Spleen (tissue), 11 donors: ENCODE results near the gene TCF12. TPM values are rescaled to one million over a fixed set of nuclear protein-coding genes. Genes with fewer than 3 reads are reported as not detected.

Source experiments
- DNase-seq: peaks from one replicate; pipeline ENCODE4 v3.0.0-alpha.2; 2020
- H3K27ac ChIP-seq, 8 donors: fragments of 200-600 bp; sonication (generic) in 7 of 8; 1 replicate in 4 of 8; 2 replicates in 4 of 8; pipeline versions ENCODE4 v1.5.0 to v1.8.0; 2016 to 2021; ENCODE audit warnings: inconsistent platforms in 4 of 8, mild to moderate bottlenecking in 4 of 8, moderate library complexity in 1 of 8
- H3K27me3 ChIP-seq, 7 donors: fragments of 200-600 bp; sonication (generic) in 6 of 7; replicated peaks in 1 of 7; 1 replicate in 4 of 7; 2 replicates in 3 of 7; pipeline versions ENCODE4 v1.5.0 to v1.8.0; 2016 to 2021; ENCODE audit warnings: inconsistent platforms in 3 of 7, mild to moderate bottlenecking in 1 of 7
- H3K36me3 ChIP-seq, 6 donors: fragments of 200-600 bp; sonication (generic) in 5 of 6; 1 replicate in 4 of 6; 2 replicates in 2 of 6; pipeline versions ENCODE4 v1.5.0 to v1.8.0; 2016 to 2021; ENCODE audit warnings: inconsistent platforms in 2 of 6
- H3K4me1 ChIP-seq, 6 donors: fragments of 200-600 bp; sonication (generic) in 5 of 6; 1 replicate in 3 of 6; 2 replicates in 3 of 6; pipeline versions ENCODE4 v1.5.0 to v1.8.0; 2016 to 2021; ENCODE audit warnings: inconsistent platforms in 3 of 6
- H3K4me3 ChIP-seq, 8 donors: fragments of 200-600 bp; sonication (generic) in 7 of 8; 1 replicate in 4 of 8; 2 replicates in 4 of 8; pipeline versions ENCODE4 v1.5.0 to v1.8.0; 2016 to 2021; ENCODE audit warnings: inconsistent platforms in 4 of 8, mild to moderate bottlenecking in 4 of 8, moderate library complexity in 2 of 8
- H3K9me3 ChIP-seq, 8 donors: fragments of 200-600 bp; sonication (generic) in 7 of 8; 1 replicate in 4 of 8; 2 replicates in 4 of 8; pipeline versions ENCODE4 v1.5.0 to v1.8.0; 2016 to 2021; ENCODE audit warnings: inconsistent platforms in 4 of 8
- POLR2A ChIP-seq, 3 donors: fragments of 450-650 bp; IDR thresholded peaks; one replicate each; pipeline ENCODE4 v1.5.1; 2017; ENCODE audit warnings: antibody characterized with exemption in 3 of 3, mild to moderate bottlenecking in 1 of 3
- POLR2AphosphoS5 ChIP-seq, 3 donors: sonication (generic); formaldehyde crosslinking; IDR thresholded peaks; one replicate each; pipeline ENCODE4 v1.5.1; 2017; ENCODE audit warnings: antibody characterized with exemption in 3 of 3
- WGBS, 5 donors: extraction: QIAGEN DNeasy Blood & Tissue Kit in 3 of 5; methylation state at CpG; one replicate each; pipeline versions ENCODE4 v1.1.5 to v1.1.7; 2013 to 2018; 5-methylcytosine and 5-hydroxymethylcytosine counted together
- intact Hi-C: fragments of 100-400 bp; cut with DNase I; formaldehyde crosslinking; loops from one replicate; pipeline ENCODE4 v1.15.0; 2023; ENCODE audit warnings: low total_unique reads
- polyA plus RNA-seq, 3 donors: library from polyadenylated mRNA; stranded (reverse); fragments of 200-250 nt; gene quantifications; one replicate each; pipeline ENCODE4 v1.2.1, GENCODE V29; 2013
- total RNA-seq, 7 donors: library from RNA; depleted of rRNA in 3 of 7; stranded (reverse); fragments of >200 nt in 3 of 7; fragmentation: NEBNext Ultra II Directional in 4 of 7; extraction: Animal tissue kit (Norgen Biotek cat#: 25700) in 4 of 7; gene quantifications; one replicate each; pipeline versions ENCODE4 v1.1.0 to v1.2.1, GENCODE V29; 2016 to 2021
- TF ChIP-seq, protein P1 (sequence below), 11 experiments: fragments of 200-600 bp in 7 of 11; fragments of 450-650 bp in 4 of 11; sonication (generic) in 4 of 11; IDR thresholded peaks in 8 of 11; conservative IDR thresholded peaks in 3 of 11; 1 replicate in 7 of 11; 2 replicates in 4 of 11; pipeline versions ENCODE4 v1.4.0 to v1.8.0; 2016 to 2021; ENCODE audit warnings: antibody characterized with exemption in 11 of 11, inconsistent platforms in 4 of 11, mild to moderate bottlenecking in 1 of 11
- donor health status: healthy with polysubstance abuse.
- donor health status: DM: no; HTN: no; CAD: no; lungs with moderate emphysema.
- donor health status: DM: no; HTN: no; CAD: no.
- donor health status: Bipolar disorder and iron deficiency.
- donor health status: healthy.
- donor health status: DM: no; HTN: no; CAD: no.
- donor health status: DM: yes; HTN: yes; CAD: no.

TCF12 gene
- total and polyA plus RNA-seq, 10 donors = 8.3 to 139 (median 111) TPM

DNA sequence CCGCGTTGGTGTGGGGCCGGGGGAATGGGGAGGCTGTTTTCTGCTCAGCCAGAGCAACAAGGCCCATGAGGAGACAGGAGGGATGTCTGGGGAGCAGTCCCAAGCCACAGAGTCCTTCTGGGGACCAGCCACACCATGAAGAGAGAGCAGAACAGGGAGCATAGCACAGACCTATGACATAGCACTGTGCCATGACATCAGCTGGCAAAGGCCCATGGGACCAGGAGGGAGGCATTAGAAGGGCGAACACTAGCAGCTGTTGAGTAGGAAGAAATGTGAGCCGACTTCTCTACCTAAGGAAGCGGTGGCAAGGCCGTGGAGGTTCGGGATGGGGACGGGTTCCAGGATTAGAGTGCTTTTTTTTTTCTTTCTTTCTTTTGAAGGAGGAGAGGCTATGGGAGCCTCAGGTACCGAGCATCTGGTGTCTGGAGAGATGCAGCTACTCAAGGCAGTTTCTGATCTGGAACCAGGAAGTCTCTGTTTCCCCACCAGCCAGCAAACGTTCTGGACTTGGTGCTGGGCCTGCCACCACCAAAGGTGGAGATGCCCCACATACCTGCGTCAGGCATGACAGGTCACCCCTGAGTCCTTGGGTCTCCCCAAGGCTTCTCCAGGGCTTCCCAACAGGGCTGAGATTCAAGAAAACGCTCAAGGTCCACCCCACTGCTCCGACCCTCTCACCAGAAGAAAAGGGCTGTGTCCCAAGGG lies 380.6 kb downstream of the TCF12 start:
- no peak for TF ChIP-seq POLR2AphosphoS5 (IDR thresholded peaks at IDR 0.05)
- no peak for TF ChIP-seq POLR2A (IDR thresholded peaks at IDR 0.05)
- TF ChIP-seq, protein P1, sequence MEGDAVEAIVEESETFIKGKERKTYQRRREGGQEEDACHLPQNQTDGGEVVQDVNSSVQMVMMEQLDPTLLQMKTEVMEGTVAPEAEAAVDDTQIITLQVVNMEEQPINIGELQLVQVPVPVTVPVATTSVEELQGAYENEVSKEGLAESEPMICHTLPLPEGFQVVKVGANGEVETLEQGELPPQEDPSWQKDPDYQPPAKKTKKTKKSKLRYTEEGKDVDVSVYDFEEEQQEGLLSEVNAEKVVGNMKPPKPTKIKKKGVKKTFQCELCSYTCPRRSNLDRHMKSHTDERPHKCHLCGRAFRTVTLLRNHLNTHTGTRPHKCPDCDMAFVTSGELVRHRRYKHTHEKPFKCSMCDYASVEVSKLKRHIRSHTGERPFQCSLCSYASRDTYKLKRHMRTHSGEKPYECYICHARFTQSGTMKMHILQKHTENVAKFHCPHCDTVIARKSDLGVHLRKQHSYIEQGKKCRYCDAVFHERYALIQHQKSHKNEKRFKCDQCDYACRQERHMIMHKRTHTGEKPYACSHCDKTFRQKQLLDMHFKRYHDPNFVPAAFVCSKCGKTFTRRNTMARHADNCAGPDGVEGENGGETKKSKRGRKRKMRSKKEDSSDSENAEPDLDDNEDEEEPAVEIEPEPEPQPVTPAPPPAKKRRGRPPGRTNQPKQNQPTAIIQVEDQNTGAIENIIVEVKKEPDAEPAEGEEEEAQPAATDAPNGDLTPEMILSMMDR (IDR thresholded peaks at IDR 0.05 in 8 of 11, conservative IDR thresholded peaks at IDR 0.05 in 3 of 11) = no peak
- 80 to 86% (median 83%) methylated on average over 14 of the region's 14 CpGs for WGBS, 5 donors
- intact Hi-C loops = no loop called here

DNA sequence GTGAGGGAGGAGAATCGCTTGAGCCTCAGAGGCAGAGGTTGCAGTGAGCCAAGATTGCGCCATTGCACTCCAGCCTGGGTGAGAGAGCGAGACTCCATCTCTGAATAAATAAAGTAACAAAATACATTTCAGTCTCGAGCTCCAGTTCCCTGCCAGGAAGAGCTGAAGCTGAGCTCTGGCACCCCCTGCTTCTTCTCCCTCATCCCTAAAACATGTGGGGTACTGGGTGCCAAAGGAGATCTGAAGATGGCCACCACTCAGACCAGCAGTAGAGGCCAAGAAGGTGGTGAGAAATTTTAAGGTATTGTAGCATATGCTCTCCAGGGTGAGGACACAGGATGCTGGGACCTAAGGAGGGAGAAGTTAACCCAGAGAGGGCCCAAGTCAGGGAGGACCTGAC lies 382.9 kb downstream of the TCF12 start:
- no peak for DNase-seq

More for the DNA sequence above, 380.6 kb downstream of the TCF12 start:
- H3K9me3 ChIP-seq = no peaks in the 10 kb centered on the region
- H3K4me3 ChIP-seq = peak overlapping the region in 1 of 8 donors; percentile 70
- H3K4me1 ChIP-seq = peaks cover 0 to 47% (median 20%) of the 10 kb centered on the region in 6 donors
- H3K36me3 ChIP-seq = peaks cover 0 to 2% (median 0%) of the 10 kb centered on the region in 6 donors
- H3K27me3 ChIP-seq = no peaks in the 10 kb centered on the region
- H3K27ac ChIP-seq = peak overlapping the region; percentile 35 to 86 (median 70)
- DNase-seq = no peak

DNA sequence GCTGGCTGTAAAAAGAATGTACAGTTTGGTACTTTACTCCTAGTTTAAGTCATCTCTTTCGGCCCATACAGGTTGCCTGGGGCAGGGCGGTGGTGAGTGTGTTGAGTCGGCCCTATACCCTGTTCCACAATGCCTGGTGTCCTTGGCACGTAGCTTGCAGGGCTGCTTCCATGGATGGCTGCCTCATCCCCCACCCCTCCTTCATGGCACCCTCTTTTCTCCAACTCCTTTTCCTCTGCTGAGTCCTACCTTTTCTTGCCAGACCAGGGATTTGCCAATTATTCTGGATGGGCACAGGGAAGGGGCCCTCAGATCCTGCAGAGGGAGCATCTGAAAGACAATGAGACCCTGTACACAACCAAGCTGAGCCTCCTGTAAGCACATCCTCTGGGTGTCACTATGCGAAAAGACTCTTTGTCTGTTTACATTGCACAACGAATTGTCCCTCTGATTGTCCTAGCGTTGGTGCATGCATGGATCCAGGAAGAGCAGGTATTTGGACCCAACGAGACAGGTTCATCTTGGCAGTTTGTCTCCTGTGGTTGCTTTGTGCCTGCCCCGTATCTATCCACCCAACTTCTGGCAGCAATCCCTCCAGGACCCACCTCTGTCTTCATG lies 384.3 kb downstream of the TCF12 start:
- DNase-seq = no peak
- WGBS, 5 donors = 52 to 79% (median 59%) methylated on average over 9 of the region's 9 CpGs
- Histone ChIP-seq H3K27ac (peak overlapping the region in 4 of 8 donors; percentile 72 to 86 (median 80)), H3K4me3 (peak overlapping the region; percentile 21 to 70 (median 45)), H3K27me3 (peaks cover 0 to 6% (median 0%) of the 10 kb centered on the region in 7 donors), H3K9me3 (no peaks in the 10 kb centered on the region), H3K4me1 (peaks cover 12 to 73% (median 34%) of the 10 kb centered on the region in 6 donors), H3K36me3 (peaks cover 0 to 19% (median 0%) of the 10 kb centered on the region in 6 donors)
- intact Hi-C loops = loop anchor here (5.0 to 10.0 kb wide), 2 partner anchors 155 to 808 kb away; no protein-coding TSS in a partner anchor
- no peak for TF ChIP-seq POLR2A (IDR thresholded peaks at IDR 0.05)
- TF ChIP-seq POLR2AphosphoS5 (IDR thresholded peaks at IDR 0.05) = no peak
- TF ChIP-seq, protein P1 (IDR thresholded peaks at IDR 0.05 in 8 of 11, conservative IDR thresholded peaks at IDR 0.05 in 3 of 11) = no peak

More for the DNA sequence above, 382.9 kb downstream of the TCF12 start:
- intact Hi-C loops = loop anchor here (5.0 to 10.0 kb wide), 2 partner anchors 154 to 807 kb away; no protein-coding TSS in a partner anchor
- WGBS, 5 donors = 43 to 73% (median 53%) methylated on average over 4 of the region's 4 CpGs
- peak in 1 of 3 donors; percentile 8 for TF ChIP-seq POLR2AphosphoS5 (IDR thresholded peaks at IDR 0.05)
- TF ChIP-seq, protein P1 (IDR thresholded peaks at IDR 0.05 in 8 of 11, conservative IDR thresholded peaks at IDR 0.05 in 3 of 11) = no peak
- no peak for TF ChIP-seq POLR2A (IDR thresholded peaks at IDR 0.05)
- H3K36me3 ChIP-seq = peaks cover 0 to 8% (median 0%) of the 10 kb centered on the region in 6 donors
- H3K9me3 ChIP-seq = no peaks in the 10 kb centered on the region
- peak overlapping the region; percentile 39 to 86 (median 70) for H3K27ac ChIP-seq
- no peaks in the 10 kb centered on the region for H3K27me3 ChIP-seq
- peak overlapping the region; percentile 29 to 70 (median 45) for H3K4me3 ChIP-seq
- H3K4me1 ChIP-seq = peaks cover 4 to 70% (median 27%) of the 10 kb centered on the region in 6 donors
